GM19452 (cell line): Measurements from ENCODE around the gene CCDC81.
"Not testable (repeated sequence)": the region's sequence is repeated elsewhere in the genome, so short reads cannot be mapped to it uniquely, and the experiment has no call there.

Source experiments
- ATAC-seq: cut with Tn5 transposase; IDR thresholded peaks from one replicate; pipeline ENCODE4 v1.9.1; 2021; ENCODE audit not compliant: unreplicated experiment

CCDC81 gene

DNA sequence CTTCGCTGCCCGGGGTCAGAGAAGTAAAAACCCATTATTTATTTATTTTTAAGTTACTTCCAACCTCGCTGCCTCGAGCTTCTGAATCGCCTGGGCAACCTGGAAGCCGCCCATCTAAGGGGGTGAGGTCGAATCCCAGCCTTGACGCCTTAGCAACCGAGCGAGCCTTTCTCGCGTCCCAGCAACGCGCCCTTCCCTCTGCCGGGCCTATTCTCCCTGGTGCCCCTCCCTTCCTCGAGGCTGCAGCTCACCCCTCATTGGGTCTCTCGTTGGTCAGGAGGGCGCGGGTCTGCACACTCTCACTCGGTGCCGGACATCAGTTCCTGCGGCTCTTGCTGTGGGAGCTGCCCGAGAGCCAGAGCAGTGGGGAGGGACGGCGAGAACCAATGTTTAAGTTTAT lies at the start of gene CCDC81:
Gene CCDC81, plus strand, starts transcription at position 302 of the 400 bp plus-strand sequence. CDS start 277 bp downstream, outside the sequence.
- ATAC-seq: no peak

GRCh38 chr11:86335131-86335767 lies 39.4 kb upstream of the CCDC81 start:
- ATAC-seq: no peak

- no peak for ATAC-seq
Measured at GRCh38 chr11:86337227-86337626, 37.5 kb upstream of the CCDC81 start.

DNA sequence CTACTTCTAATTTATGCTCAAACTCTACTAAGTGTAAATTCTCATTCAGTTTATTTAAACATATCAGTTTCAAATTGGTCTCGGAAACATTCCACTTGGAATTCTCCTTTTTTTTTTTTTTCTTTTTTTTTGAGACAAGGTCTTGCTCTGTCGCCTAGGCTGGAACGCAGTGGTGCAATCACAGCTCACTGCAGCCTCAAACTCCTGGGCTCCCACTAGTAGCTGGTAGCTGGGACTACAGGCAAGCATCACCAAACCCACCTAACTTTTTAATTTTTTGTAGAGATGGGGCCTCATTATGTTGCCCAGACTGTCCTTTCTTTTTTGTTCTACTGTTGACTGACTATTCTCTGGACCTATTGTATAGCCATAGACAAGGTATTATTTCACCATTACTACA lies 33.3 kb upstream of the CCDC81 start:
- ATAC-seq: no peak

DNA sequence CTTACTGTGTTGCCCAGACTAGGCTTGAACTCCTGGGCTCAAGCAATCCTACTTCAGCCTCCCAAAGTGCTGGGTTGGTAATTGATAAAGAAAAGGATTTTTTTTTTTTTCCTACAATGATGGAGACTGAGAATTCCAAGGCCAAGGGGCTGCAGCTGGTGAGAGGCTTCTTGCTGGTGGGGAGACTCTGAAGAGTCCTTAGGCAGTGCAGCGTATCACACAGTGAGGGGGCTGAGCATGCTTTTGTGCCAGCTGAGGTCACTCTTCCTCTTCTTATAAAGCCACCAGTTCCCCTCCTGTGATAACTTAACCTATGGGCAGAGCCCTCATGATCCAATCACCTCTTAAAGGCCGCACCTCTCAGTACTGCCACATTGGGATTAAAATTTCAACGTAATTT lies 28.2 kb upstream of the CCDC81 start:
- no peak for ATAC-seq

- ATAC-seq: no peak
Measured at GRCh38 chr11:86355256-86355655, 19.4 kb upstream of the CCDC81 start.

DNA sequence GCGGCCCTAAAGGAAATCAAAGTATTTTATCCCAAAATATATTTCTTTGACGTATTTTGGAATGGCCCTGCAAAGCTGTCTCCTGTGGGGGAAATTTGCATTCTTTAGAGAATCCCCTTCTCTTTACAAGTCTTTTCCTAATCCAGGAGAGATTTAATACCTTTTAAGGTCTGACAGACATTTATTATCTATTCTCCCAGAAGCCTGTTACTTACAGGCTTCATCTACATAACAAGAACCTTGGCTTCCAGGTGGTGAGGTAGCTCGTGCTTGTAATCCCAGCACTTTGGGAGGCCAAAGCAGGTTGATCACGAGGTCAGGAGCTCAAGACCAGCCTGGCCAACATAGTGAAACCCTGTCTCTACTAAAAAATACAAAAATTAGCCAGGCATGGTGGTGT lies 17.3 kb upstream of the CCDC81 start:
- ATAC-seq: not testable (repeated sequence)

- ATAC-seq: no peak
Measured at GRCh38 chr11:86358720-86359119, 16.0 kb upstream of the CCDC81 start.

DNA sequence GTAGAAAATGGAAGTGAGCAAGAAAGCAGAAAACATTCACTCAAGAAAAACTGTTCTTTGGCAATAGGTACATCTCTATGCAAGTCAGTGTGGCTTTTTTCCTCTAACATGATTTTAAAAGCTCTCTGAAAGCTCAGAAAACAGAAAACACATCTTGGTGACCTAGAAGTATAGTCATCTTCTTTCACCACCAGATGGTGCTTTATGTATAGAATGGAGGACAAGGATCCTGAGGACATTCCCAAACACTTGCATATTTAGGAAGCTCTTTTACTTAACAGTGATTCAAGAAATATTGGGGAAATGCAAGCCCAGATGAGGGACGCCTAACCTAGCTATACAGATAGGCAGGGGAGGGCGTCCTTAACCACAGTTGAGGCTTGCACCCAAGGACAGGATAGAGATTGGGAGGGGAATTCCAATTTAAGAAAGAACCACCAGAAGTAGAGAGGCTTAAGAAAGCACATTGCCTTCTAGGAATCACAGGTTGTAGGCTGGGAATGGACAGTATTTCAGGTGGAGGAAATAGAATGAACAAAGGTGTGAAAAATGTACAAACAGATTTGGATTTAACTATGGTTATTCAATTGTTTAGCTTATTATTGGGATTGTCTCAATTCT lies 13.8 kb upstream of the CCDC81 start:
- no peak for ATAC-seq

DNA sequence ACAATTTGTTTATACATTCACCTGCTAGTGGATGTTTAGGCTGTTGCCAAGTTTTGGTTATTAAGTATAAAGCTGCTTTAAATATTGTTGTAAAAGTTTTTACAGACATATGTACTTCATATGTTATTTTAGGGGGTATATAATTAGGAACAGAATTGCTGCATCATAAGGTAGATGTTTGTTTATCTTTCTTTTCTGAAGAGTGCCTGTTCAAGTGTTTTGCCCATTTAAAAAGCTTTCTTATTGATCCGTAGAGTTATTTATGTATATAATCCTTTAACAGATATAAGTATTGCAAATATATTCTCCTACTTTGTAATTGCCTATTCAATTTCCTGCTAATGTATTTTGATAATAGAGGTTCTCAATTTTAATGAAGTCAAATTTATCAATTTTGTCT lies 11.3 kb upstream of the CCDC81 start:
- no peak for ATAC-seq

GRCh38 chr11:86365546-86365945 lies 9.1 kb upstream of the CCDC81 start:
- ATAC-seq: no peak

- ATAC-seq: no peak
Measured at GRCh38 chr11:86369668-86370067, 5.0 kb upstream of the CCDC81 start.

- ATAC-seq: no peak
Measured at GRCh38 chr11:86370171-86370570, 4.5 kb upstream of the CCDC81 start.

- no peak for ATAC-seq
Measured at GRCh38 chr11:86370922-86371594, 3.6 kb upstream of the CCDC81 start.

DNA sequence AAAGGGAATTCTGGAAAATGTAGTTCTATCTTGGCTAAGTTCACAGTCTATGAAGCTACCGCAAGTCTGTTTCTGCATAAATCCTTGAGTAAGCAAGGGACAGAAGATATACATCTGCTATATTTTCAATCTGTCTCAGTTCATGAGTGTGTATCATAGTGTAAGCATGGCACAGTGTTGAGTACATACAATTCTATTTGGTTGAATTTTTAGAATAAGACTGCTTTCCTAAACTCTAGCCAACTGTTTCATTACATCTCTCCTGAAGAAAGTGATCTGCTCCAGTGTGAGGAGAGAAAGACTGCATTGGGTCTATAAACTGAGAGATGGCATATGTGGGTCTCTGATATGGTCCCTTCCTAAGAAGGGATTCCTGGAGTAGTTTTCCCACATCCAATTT lies 2.6 kb upstream of the CCDC81 start:
- no peak for ATAC-seq

- no peak for ATAC-seq
Measured at GRCh38 chr11:86372586-86372985, 2.1 kb upstream of the CCDC81 start.

GRCh38 chr11:86374069-86374468 lies 618 bp upstream of the CCDC81 start:
- ATAC-seq: no peak

- no peak for ATAC-seq
Measured at GRCh38 chr11:86377972-86378371, 3.3 kb downstream of the CCDC81 start.

DNA sequence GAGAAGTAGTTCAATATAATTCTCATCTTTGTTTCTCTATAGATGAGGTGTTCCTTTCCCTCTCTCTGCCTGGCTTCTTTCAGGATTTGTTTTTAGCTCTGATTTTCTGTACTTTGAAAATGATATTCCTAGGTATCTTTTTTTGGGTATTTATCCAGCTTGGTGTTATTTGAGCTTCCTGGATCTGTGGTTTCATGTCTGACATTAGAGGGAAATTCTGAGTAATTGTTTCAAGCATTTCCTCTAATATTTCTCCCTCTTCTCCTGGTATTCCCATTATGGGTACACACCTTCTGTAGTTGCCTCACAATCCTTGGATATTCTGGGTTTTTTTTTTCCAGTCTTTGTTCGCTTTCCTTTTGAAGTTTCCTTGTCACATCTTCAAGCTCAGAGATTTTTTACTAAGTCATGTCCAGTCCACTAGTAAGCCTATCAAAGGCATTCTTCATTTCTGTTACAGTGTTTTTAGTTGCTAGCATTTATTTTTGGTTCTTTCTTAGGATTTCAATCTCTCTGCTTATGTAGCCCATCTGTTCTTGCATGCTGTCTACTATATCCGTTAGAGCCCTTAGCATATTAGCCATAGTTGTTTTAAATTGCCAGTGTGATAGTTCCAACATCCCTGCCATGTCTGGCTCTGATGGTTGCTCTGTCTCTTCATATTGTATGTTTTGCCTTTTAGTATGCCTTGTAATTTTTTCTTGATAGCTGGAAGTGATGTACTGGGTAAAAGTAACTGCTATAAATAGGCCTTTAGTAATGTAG lies 5.8 kb downstream of the CCDC81 start:
- ATAC-seq: no peak

GRCh38 chr11:86383041-86383955 lies 8.6 kb downstream of the CCDC81 start:
- ATAC-seq: no peak

DNA sequence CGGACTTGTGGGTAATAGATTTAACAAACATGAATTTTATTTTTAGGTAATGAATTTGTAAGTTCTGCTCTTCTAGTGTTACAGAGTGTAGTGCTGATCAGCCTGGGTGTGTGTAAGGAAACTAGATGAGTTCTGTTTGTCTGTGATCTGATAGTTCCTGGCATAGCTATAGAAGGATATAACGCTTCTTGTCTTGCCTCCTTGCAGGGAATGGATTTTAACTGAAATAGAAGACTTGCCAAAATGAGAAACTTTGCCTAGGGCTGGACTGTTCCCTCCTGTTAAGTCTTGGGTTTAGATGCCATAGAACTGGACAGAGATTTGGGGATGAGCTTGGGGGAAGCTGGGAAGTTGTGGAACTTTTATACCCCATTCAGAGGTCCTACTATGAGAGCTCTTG lies 11.6 kb downstream of the CCDC81 start:
- no peak for ATAC-seq
